Lung (tissue), 12 donors: ENCODE results near the gene TULP4. TPM values are rescaled to one million over a fixed set of nuclear protein-coding genes. Genes with fewer than 3 reads are reported as not detected.

Experiments
- ATAC-seq: fragments of 200-7000 bp; cut with Tn5 transposase; one replicate; pipeline ENCODE4 v1.9.1; 2020; ENCODE audit warnings: moderate number of reproducible peaks; ENCODE audit not compliant: insufficient read depth, low FRiP score
- DNase-seq, 3 donors: peaks; one replicate each; pipeline ENCODE4 v3.0.0-alpha.2; 2013 to 2017
- H3K27ac ChIP-seq, 2 donors: one replicate each; pipeline ENCODE4 v1.5.1; 2013; ENCODE audit warnings: mild to moderate bottlenecking in 2 of 2, moderate library complexity in 2 of 2, control low read depth in 1 of 2, inconsistent platforms in 1 of 2, low read depth in 1 of 2, low read length in 1 of 2
- H3K27me3 ChIP-seq, 3 donors: one replicate each; pipeline ENCODE4 v1.5.1; 2013; ENCODE audit warnings: low read length in 2 of 3; ENCODE audit not compliant: control insufficient read depth in 3 of 3, insufficient read depth in 3 of 3
- H3K36me3 ChIP-seq, 4 donors: one replicate each; pipeline ENCODE4 v1.5.1; 2013; ENCODE audit warnings: low read length in 4 of 4, mild to moderate bottlenecking in 1 of 4, moderate library complexity in 1 of 4; ENCODE audit not compliant: control insufficient read depth in 4 of 4, insufficient read depth in 4 of 4
- H3K4me1 ChIP-seq, 5 donors: one replicate each; pipeline ENCODE4 v1.5.1; 2013; ENCODE audit warnings: low read length in 5 of 5, mild to moderate bottlenecking in 2 of 5, moderate library complexity in 1 of 5; ENCODE audit not compliant: control insufficient read depth in 5 of 5, insufficient read depth in 5 of 5
- H3K4me3 ChIP-seq: one replicate; pipeline ENCODE4 v1.5.1; 2013; ENCODE audit warnings: mild to moderate bottlenecking, control low read depth, moderate library complexity
- H3K9ac ChIP-seq, 2 donors: one replicate each; pipeline ENCODE4 v1.5.1; 2013; ENCODE audit warnings: low read length in 2 of 2, control low read depth in 1 of 2; ENCODE audit not compliant: insufficient read depth in 1 of 2
- H3K9me3 ChIP-seq, 4 donors: one replicate each; pipeline ENCODE4 v1.5.1; 2013; ENCODE audit warnings: low read length in 3 of 4, mild to moderate bottlenecking in 1 of 4, moderate library complexity in 1 of 4; ENCODE audit not compliant: control insufficient read depth in 4 of 4, insufficient read depth in 3 of 4
- WGBS, 2 donors: extraction: QIAGEN DNeasy Blood & Tissue Kit; methylation state at CpG; one replicate each; pipeline ENCODE4 v1.1.7; 2013; 5-methylcytosine and 5-hydroxymethylcytosine counted together
- polyA plus RNA-seq, 2 donors: library from polyadenylated mRNA; stranded (reverse); fragments of 200-250 nt; gene quantifications; one replicate each; pipeline ENCODE4 v1.2.1, GENCODE V29; 2013
- total RNA-seq, 2 donors: library from RNA; depleted of rRNA in 1 of 2; stranded (reverse); fragments of >200 nt in 1 of 2; gene quantifications; one replicate each; pipeline ENCODE4 v1.2.1, GENCODE V29; 2014 to 2021
- TF ChIP-seq, protein P1 (sequence below): IDR thresholded peaks from 2 replicates; pipeline ENCODE4 v1.5.1; 2012; ENCODE audit warnings: mild to moderate bottlenecking; ENCODE audit errors: control extremely low read depth, extremely low read depth
- donor health status: control.
- donor health status: control.
- donor health status: Bipolar disorder and iron deficiency.
- donor health status: healthy.
- donor health status: DM: yes; HTN: yes; CAD: no.

TULP4 gene
- total and polyA plus RNA-seq, 4 donors: 4.5 to 147 (median 39.2) TPM

DNA sequence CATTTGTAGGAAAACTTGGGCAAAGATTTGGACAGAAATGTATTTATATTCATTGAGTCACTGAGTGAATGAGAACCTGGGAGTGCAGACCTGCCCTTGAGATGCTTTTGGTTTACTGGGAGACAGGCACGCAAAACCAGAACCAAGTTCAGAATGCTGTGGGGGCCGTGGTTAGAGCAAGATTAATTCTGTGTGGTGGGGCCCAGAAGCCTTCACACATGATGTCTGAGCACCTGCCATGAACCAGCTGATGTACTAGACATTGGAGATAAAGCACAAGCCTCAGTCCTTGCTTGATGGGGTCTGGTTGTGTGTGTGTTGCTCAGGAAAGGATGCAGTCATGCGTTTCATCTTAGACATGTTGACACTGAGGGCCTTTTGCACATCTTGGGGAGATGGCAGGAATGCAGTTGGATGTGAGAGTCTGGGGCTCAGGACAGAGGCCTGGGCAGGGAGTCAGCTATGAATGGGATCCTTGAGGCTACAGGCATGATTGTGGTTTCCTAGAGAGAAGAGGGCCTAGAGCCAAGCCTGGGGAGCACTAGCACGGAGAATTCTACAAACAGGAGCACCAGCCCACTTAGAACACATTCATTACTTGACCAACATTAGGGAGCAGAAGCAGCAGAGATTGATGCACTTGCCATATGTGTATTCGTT is 133.3 kb downstream of the TULP4 start:
- ATAC-seq (no peak), DNase-seq (no peak)
- no peaks in the 10 kb centered on the region for H3K9me3 ChIP-seq
- no peak overlapping the region for H3K27ac ChIP-seq
- WGBS, 2 donors: 90 to 94% methylated on average over 5 of the region's 5 CpGs
- peaks cover 0 to 15% (median 3%) of the 10 kb centered on the region in 5 donors for H3K4me1 ChIP-seq
- peaks cover 3 to 10% (median 3%) of the 10 kb centered on the region in 4 donors for H3K36me3 ChIP-seq
- H3K9ac ChIP-seq: no peak overlapping the region
- TF ChIP-seq, protein P1, sequence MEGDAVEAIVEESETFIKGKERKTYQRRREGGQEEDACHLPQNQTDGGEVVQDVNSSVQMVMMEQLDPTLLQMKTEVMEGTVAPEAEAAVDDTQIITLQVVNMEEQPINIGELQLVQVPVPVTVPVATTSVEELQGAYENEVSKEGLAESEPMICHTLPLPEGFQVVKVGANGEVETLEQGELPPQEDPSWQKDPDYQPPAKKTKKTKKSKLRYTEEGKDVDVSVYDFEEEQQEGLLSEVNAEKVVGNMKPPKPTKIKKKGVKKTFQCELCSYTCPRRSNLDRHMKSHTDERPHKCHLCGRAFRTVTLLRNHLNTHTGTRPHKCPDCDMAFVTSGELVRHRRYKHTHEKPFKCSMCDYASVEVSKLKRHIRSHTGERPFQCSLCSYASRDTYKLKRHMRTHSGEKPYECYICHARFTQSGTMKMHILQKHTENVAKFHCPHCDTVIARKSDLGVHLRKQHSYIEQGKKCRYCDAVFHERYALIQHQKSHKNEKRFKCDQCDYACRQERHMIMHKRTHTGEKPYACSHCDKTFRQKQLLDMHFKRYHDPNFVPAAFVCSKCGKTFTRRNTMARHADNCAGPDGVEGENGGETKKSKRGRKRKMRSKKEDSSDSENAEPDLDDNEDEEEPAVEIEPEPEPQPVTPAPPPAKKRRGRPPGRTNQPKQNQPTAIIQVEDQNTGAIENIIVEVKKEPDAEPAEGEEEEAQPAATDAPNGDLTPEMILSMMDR: no peak
- no peak overlapping the region for H3K4me3 ChIP-seq
- no peaks in the 10 kb centered on the region for H3K27me3 ChIP-seq

- H3K4me3 ChIP-seq: no peak overlapping the region
- no peak overlapping the region for H3K9ac ChIP-seq
- no peak overlapping the region for H3K27ac ChIP-seq
- TF ChIP-seq, protein P1: no peak
- H3K36me3 ChIP-seq: peaks cover 5 to 17% (median 8%) of the 10 kb centered on the region in 4 donors
- H3K27me3 ChIP-seq: no peaks in the 10 kb centered on the region
- no peaks in the 10 kb centered on the region for H3K4me1 ChIP-seq
- DNase-seq (no peak), ATAC-seq (no peak)
- 95 to 97% methylated on average over 14 of the region's 14 CpGs for WGBS, 2 donors
- no peaks in the 10 kb centered on the region for H3K9me3 ChIP-seq
These were observed 136.6 kb downstream of the TULP4 start for GRCh38 chr6:158448856-158449255.

DNA sequence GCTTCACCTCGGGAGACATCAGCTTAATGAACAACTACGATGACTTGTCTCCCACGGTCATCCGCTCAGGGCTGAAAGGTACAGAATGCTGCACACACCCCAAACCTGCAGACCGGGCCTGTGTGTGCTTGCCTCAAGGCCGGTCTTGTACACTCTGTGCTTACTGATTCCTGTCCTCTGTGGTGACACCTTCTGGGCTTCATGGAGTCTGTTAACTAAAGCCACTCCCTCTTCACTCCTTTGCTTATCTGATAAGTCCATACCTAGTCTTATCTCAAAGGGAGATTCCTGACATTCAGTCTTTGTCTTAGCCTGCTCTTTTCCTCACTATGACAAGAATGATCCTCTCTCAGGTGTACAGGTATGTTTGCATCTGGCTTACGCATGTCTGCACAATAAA is 139.9 kb downstream of the TULP4 start:
- Histone ChIP-seq H3K27ac (no peak overlapping the region), H3K36me3 (peaks cover 5 to 13% (median 12%) of the 10 kb centered on the region in 4 donors), H3K9ac (no peak overlapping the region), H3K9me3 (no peaks in the 10 kb centered on the region), H3K27me3 (no peaks in the 10 kb centered on the region), H3K4me3 (no peak overlapping the region), H3K4me1 (no peaks in the 10 kb centered on the region)
- TF ChIP-seq, protein P1: no peak
- ATAC-seq: no peak
- 92 to 94% methylated on average over 7 of the region's 7 CpGs for WGBS, 2 donors
- no peak for DNase-seq

DNA sequence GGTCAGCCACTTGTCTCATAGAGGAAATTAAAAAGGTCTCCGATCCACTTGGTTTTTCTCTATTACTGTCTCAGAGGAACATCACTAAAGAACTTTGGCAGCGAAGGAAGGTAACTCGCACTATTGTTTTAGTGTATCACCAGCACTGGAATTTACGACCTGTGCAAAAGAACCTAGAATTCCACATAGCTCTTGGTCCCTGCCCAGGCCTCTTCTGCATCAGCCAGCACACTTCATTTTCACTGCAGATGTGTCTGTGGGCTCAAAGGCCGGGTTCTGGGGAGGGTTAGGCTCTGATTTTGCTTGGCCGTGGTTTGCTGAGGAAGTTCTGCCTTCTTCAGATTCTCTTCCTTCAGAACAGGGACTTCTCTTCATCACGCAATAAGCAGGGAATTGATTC is 144.9 kb downstream of the TULP4 start:
- TF ChIP-seq, protein P1: no peak
- Histone ChIP-seq H3K27me3 (no peaks in the 10 kb centered on the region), H3K27ac (no peak overlapping the region), H3K36me3 (peaks cover 2 to 11% (median 8%) of the 10 kb centered on the region in 4 donors), H3K9ac (no peak overlapping the region), H3K9me3 (no peaks in the 10 kb centered on the region), H3K4me3 (no peak overlapping the region), H3K4me1 (no peaks in the 10 kb centered on the region)
- ATAC-seq: no peak
- no peak for DNase-seq
- 78 to 87% methylated on average over 7 of the region's 7 CpGs for WGBS, 2 donors
